Activated CD4-positive, alpha-beta T cell treated with anti-CD3 and anti-CD28 coated beads, Interleukin-2, amount 50 U/mL, for 4 hours (primary cell): Measurements from ENCODE around the gene LSMEM2.
"Not testable (repeated sequence)": the region's sequence is repeated elsewhere in the genome, so short reads cannot be mapped to it uniquely, and the experiment has no call there.

Experiments used
- DNase-seq, 2 experiments: peaks; one replicate each; pipeline ENCODE4 v3.0.0-alpha.2; 2020

The LSMEM2 gene

DNA sequence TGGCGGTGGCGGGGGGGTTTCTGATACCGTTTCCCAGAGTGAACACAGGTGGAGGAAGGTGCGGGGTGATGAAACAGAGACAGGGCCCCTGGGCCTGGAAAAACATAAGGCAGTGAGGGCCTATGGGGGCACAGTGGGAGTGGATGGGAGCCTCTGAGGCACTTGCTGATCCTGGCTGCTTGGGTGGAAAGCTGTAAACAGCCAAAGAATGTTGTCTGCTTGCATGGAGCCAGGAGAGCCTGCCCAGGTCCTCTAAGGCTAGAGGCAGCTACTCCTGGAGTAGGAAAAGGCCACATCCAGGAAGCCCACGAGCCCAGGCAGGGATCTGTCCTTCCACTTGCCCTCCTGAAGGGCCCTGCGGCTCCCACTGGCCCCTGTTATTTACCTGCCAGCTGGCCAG, 12.9 kb upstream of the LSMEM2 start:
- DNase-seq, result no peak

DNA sequence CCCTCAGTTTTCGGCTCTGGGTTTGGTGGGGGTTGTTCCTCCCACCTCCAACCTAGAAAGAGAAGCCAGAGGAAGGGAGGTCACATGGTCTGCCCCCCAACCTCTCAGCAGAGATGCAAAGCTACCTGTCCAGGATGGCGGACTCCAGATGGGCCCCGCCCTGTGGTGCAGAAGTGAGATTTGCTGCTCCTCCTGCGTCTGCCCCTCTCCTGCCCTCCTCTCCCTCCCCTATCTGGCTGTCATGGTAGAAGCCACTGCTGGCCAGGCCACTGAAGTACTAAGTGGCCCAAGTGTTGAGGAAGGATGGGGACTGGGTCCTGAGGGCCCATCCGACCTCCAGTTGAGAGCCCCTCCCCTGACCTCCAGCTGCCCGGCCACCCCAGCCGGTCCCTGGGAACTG, 12.1 kb upstream of the LSMEM2 start:
- DNase-seq, result no peak

DNA sequence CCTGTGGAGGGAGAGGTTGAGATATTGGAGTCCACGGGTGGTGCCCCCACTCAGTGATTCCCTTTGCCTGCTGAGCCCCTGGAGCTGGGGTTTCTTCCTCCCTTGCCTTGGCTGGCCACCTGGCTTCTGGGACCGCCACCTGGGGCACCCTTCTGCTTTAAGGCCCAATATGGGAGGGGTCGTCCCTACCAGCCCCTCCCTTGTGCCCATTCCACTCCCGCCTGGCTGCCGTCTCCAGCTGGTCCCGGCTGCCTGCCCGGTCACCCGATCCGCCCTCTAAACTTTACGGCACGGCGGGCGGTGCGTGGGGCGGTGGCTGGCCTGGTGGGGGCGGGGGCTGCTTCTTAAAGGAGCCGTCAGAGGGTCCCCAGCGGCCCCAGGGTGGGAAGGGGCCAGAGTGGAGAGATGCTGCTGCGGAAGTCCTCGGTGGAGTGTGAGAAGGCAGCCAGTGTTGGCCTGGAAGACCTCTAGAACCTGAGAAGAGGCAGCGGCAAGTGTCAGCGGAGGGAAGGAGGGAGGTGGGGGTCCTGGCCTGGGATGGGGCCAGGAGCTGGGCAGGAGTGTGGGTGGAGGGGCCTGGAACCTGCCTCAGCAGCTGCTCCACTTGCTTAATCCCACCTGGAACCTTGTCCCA, 11.5 kb upstream of the LSMEM2 start:
- DNase-seq, result no peak

DNA sequence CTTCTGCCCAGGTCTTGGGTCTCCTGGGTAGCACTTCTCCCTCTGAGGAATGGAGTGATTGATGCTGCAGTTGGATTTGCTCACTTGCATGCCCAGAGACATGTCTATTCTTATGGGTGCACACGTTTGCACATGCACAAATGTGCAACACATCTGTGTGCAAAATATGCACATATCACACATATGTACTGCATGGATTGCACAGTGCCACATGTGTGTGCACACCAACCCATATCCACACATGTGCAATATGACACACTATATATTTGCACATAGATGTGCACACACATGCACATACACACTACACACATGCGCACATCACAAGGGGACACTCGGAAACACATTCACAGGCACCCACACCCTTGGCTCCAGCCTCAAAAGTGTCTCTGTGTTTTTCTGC, 10.6 kb upstream of the LSMEM2 start:
- DNase-seq, result no peak

DNA sequence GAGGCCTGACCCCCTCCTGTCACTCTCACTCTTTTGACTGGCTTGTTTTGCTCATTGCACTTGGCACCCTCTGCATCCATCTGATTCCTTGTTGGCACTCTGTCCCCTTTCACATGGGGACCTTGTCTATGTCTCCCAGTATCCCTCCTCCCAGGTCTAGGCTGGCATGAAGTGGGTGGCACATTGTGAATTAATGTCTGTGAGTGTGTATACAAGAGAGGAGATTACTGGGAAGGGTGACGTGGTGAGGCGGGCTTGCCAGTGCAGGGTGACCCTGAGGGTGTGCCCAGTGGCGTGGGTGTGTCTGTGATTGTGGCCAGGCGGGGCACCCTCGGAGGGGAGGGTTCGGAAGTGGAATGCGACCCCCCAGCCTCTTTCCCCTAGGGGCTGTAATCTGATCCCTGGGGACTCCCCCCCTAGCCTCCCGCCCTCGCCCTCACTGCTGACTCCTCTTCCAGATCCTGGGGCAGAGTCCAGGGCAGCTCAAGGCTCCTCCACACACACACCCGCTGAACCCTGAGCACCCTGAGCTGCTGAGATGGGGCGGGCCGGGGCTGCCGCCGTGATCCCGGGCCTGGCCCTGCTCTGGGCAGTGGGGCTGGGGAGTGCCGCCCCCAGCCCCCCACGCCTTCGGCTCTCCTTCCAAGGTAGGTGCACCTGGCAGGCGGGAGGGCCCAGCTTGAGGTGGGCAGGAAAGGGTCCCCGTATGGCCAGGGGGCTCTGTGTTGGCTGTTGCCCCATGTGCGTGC, 10.0 kb upstream of the LSMEM2 start, which contains the start of gene SEMA3B:
SEMA3B (plus strand) TSS at position 445 of the 749 bp plus-strand sequence; CDS start at position 539, 94 bp downstream.
- DNase-seq, result no peak

DNA sequence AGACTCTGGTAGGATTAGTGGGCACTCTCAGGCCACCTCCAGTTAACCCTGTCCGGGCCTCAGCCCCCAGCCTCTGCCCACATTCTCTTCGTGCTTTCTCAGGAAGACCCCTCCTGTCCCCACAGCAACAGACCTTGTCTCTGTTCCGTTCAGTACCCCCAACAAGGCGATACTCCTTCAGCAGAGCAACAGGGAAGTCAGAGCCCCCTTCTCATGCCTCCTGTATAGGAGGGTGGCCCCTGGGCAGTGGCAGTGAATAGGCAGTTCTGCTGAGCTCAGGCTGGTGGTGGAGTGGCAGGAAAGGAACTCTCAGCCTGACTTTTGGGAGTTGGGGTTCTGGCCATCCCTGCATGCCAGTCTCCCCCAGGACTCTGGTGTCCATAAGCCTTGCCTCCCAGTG, 9.4 kb upstream of the LSMEM2 start:
- DNase-seq, result no peak

DNA sequence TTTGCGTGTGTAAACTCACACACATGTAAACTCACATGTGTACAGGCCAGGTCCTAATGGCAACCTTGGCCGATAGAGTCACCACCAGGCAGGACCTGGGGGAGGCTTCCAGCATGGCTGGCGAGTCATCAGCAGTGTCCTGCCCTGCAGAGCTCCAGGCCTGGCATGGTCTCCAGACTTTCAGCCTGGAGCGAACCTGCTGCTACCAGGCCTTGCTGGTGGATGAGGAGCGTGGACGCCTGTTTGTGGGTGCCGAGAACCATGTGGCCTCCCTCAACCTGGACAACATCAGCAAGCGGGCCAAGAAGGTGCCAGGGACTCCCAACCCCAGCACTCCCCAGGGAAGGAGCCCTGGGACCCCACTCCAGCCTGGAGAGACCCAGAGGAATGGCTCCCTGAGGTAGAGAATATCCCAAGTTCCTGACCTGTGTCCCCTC, 8.9 kb upstream of the LSMEM2 start:
- no peak for DNase-seq

DNA sequence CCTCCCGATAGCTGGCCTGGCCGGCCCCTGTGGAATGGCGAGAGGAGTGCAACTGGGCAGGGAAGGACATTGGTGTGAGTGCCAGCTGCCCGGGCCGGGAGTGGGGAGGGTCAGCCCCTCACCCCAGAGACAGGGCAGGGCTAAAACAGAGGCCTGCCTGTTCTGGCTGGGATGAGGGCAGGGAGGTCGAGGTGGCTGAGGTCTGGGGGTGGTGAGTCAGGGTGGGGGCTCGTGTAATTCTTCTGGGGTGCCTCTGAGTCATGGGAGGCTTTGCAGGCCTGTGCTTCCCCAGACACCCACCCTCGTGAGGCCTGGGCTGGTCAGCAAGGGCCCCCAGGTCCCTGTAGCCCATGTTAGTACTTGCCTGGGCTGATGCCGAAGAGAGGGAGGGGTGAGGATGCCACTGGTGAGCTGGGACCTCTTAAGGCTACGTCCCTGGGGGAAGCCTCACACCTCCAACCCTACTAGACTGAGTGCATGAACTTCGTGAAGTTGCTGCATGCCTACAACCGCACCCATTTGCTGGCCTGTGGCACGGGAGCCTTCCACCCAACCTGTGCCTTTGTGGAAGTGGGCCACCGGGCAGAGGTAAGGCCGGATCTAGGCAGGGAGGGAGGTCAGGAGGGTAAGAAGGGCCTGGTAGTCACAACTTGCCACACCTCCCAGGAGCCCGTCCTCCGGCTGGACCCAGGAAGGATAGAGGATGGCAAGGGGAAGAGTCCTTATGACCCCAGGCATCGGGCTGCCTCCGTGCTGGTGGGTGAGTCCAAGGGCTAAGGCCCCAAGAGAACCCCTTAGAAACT, 8.3 kb upstream of the LSMEM2 start:
- no peak for DNase-seq

DNA sequence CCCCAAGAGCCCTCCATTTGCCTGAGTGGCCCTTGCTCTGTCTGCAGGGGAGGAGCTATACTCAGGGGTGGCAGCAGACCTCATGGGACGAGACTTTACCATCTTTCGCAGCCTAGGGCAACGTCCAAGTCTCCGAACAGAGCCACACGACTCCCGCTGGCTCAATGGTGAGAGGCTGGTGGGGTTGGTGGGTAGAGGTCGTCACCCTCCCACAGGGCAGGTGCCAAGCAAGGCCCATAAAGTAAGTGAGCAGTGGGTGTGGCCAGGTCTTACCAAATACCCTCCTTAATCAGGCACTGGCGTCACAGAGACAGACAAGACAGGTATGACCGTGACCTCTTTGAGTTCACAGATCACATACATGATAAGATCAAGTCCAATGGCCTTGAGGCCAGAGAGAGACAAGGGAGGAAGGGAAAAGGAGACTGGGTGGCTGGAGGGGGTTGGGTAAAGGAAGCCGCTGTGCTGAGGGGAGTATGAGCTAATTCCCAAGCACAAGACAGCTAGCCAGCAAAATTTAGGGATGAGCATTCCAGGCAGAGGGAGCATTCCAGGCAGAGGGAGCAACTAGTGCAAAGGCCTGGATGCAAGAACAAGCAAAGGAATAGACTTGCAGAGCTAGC, 7.5 kb upstream of the LSMEM2 start:
- DNase-seq, result no peak

DNA sequence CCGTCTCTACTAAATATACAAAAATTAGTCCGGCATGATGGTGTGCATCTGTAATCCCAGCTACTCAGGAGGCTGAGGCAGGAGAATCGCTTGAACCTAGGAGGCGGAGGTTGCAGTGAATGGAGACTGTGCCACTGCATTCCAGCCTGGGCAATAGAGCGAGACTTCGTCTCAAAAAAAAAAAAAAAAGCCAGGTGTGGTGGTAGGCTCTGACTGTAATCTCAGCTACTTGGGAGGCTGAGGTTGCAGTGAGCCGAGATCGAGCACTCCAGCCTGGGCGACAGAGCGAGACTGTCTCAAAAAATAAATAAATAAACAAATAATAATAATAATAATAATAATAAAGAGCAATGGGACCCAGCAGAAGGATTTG, 6.4 kb upstream of the LSMEM2 start:
- DNase-seq, result not testable (repeated sequence)

DNA sequence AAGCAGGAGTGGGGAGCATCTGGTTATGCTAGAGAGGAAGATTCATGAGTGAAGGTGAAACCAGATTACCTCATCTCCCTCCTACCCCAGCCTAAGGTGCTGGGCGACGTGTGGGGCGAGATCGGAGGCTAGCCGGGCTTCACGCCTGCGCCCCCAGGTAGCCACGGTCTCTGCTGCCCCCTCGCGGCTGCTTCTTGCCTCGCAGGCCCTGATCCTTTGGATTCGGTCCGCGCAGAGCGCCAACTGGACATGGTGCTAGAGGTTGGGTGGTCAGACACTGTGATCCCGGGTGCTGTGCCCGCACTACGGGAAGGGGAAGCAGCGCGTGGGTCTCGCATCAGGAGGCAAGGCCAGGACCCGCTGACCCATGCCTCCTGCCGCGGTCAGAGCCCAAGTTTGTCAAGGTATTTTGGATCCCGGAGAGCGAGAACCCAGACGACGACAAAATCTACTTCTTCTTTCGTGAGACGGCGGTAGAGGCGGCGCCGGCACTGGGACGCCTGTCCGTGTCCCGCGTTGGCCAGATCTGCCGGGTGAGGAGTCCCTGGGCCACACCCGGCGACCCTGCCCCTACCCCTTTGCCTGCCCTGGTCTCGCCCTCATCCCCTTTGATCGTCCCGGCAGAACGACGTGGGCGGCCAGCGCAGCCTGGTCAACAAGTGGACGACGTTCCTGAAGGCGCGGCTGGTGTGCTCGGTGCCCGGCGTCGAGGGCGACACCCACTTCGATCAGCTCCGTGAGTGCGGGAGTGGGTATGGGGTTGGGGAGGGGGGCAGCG, 5.8 kb upstream of the LSMEM2 start:
- peak; percentile 84 to 86 for DNase-seq

DNA sequence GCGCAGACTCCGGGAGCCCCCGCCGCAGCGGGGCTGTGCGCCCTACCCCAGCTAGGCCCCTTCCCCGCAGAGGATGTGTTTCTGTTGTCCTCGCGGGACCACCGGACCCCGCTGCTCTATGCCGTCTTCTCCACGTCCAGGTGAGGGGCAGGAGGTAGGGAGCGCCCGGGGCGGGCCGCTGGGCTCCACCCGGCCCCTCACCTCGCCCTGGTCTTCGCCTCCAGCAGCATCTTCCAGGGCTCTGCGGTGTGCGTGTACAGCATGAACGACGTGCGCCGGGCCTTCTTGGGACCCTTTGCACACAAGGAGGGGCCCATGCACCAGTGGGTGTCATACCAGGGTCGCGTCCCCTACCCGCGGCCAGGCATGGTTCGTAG, 5.2 kb upstream of the LSMEM2 start:
- DNase-seq, result no peak

DNA sequence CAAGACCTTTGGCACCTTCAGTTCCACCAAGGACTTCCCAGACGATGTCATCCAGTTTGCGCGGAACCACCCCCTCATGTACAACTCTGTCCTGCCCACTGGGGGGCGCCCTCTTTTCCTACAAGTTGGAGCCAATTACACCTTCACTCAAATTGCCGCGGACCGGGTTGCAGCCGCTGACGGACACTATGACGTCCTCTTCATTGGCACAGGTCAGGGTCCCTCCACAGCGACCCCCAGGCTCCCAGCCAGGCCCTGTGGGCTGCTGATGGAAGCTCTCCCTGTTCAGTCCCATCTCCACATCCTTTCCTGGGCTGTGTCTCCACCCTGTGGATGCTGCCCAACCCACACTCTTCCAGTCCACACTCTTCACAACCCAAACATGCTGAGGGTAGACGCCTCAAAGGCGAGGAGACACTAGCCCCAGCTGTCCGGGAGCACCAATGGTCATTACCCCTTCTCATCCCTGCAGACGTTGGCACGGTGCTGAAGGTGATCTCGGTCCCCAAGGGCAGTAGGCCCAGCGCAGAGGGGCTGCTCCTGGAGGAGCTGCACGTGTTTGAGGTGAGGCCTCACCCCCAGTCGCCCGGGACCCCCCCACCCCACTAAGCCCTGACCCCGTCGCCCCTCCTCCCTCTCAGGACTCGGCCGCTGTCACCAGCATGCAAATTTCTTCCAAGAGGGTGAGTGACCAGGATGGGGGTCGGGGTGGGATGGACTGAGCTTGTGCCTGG, 4.3 kb upstream of the LSMEM2 start:
- peak; percentile 70 to 71 for DNase-seq

DNA sequence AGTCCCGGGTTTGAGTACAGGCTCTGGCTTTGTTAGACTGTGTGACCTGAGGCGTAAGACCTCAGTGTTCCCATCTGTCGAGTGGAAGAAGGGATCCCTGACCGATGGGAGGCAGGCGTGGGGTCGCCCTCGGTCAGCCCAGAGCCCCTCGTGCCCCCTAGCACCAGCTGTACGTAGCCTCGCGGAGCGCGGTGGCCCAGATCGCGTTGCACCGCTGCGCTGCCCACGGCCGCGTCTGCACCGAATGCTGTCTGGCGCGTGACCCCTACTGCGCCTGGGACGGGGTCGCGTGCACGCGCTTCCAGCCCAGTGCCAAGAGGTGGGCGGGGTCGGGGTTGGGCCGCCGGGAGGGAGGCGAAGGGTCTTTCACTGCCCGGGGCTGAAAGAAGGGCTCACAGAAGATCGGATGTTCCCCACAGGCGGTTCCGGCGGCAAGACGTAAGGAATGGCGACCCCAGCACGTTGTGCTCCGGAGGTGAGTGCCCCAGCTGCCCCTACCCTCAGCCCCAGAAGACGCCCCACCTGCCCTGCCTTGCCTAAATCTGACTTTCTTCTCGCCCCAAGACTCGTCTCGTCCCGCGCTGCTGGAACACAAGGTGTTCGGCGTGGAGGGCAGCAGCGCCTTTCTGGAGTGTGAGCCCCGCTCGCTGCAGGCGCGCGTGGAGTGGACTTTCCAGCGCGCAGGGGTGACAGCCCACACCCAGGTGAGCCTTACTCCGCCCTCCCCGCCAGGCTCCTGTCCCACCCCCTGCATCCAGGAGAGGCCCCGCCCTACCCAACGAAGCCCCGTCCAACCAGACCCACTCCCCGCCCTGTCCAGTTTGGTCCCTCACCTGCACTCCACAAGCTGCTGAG, 3.5 kb upstream of the LSMEM2 start:
- DNase-seq, result no peak

DNA sequence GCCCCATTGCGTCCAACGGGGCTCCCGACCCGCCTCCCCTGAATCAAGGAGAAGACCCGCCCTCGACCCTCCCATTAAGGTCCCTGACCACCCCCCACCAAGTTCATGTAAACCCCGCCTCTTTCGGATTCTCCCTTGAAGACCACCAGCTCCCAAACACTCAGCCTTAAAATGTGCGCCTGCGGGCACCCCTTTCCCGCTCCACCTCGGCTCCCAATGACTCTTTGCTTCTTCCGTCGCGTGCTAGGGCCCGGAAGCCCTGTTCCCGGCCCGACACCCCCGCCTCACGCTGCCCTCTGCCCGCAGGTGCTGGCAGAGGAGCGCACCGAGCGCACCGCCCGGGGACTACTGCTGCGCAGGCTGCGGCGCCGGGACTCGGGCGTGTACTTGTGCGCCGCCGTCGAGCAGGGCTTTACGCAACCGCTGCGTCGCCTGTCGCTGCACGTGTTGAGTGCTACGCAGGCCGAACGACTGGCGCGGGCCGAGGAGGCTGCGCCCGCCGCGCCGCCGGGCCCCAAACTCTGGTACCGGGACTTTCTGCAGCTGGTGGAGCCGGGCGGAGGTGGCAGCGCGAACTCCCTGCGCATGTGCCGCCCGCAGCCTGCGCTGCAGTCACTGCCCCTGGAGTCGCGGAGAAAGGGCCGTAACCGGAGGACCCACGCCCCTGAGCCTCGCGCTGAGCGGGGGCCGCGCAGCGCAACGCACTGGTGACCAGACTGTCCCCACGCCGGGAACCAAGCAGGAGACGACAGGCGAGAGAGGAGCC, 2.7 kb upstream of the LSMEM2 start:
- DNase-seq, result no peak

DNA sequence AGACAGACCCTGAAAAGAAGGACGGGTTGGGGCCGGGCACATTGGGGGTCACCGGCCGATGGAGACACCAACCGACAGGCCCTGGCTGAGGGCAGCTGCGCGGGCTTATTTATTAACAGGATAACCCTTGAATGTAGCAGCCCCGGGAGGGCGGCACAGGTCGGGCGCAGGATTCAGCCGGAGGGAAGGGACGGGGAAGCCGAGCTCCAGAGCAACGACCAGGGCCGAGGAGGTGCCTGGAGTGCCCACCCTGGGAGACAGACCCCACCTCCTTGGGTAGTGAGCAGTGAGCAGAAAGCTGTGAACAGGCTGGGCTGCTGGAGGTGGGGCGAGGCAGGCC, 2.2 kb upstream of the LSMEM2 start:
- no peak for DNase-seq

DNA sequence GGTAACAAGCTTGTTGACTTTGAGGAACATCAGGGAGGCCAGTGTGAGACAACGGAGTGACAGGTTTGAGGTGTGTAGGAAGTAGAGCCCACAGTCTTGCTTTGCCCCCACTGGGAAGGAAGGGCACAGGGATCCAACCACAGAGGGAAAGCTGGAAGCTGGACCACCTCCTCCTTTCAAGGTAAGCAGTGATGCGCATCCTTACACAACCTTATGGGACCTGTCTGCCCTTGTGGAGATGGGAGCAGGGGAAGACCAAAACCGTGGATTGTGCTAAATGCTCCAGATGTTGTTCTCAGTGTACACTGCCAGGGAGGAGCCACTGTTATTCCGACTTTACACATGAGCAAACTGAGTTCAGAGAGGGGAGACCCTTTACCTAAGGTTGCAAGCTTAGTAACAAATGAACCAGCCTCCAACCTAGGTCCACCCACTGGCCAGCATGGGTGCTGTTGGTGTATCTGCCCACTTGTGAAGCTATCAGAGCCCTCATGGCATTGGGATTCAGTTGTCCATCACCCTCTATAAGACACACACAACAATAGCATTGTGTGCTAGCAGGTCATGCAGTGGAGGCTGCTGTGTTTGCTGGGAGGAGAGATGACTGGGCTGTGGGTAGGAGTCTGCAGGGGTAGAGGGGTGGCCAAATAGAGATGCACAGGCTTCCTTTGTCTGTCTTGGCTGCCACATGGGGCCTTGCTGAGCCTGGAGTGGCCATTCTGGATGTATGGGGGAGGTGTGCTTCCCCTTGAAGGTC, 586 bp upstream of the LSMEM2 start:
- no peak for DNase-seq

DNA sequence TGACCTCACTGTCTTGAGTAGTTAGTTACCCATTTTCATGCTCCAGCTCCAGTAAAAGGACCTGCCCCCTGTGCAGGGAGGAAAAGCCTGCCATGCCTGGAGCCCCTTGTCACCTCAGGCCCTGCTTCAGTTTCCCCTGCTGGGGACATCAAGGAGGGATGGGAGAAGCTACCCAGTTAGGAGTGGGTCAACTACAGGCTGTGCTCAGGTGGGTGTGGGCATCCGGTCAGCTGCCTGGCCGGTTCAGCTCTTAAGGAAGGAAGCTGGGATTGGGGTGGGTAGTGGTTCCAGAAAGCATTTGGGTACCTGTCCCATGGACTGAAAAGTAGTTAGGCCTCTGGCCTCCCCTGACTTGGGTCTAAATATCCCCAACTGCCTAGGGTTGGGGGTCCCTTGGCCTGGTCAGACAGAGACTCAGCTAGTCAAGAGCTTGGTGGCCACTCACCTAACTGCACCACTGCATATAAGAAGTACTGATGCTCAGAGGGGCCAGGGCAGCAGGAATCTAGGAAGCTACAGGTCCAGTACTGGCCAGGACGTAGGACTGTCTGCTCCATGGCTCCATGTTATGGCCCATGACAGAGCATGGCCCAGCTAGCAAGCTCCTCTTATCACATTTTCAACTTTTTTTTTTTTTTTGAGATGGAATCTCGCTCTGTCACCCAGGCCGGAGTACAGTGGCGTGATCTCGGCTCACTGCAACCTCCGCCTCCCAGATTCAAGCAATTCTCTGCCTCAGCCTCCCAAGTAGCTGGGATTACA, 549 bp downstream of the LSMEM2 start:
- no peak for DNase-seq

DNA sequence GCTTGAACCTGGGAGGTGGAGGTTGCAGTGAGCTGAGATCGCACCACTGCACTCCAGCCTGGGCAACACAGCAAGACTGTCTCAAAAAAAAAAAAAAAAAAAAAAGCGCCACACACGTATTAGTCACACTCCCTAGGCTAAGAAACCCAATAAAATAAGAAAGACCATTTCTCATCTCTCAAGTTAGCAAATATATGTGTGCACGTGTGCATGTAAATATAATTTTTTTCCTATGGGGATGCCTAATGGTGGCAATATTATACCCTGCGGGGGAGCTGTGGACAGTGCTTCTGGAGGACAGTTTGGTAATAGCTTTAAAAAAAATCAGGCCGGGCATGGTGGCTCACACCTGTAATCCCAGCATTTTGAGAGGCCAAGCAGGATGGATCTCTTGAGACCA, 5.2 kb downstream of the LSMEM2 start:
- DNase-seq, result not testable (repeated sequence)
